GM23338 (cell line): ENCODE results near the gene PCGF3.

Source experiments
- CREB1 ChIP-seq: fragments of 250-450 bp; sonication (Bioruptor Pico); IDR thresholded peaks from 2 replicates; pipeline ENCODE4 v1.5.0; 2020; ENCODE audit warnings: low read depth, mild to moderate bottlenecking, moderate library complexity
- CTCF ChIP-seq, 2 experiments: fragments of 200-600 bp in 1 of 2; sonication (generic) in 1 of 2; conservative IDR thresholded peaks; 2 replicates each; pipeline versions ENCODE4 v1.5.1 to v1.6.1; 2016 to 2017; ENCODE audit warnings: antibody characterized with exemption in 2 of 2, low read depth in 2 of 2, mild to moderate bottlenecking in 2 of 2, moderate library complexity in 1 of 2
- EZH2 ChIP-seq: fragments of 200-600 bp; sonication (generic); IDR thresholded peaks from one replicate; pipeline ENCODE4 v1.8.0; 2017; ENCODE audit warnings: antibody characterized with exemption, mild to moderate bottlenecking, low read depth; ENCODE audit not compliant: unreplicated experiment
- EZH2phosphoT487 ChIP-seq: fragments of 200-600 bp; sonication (generic); IDR thresholded peaks from one replicate; pipeline ENCODE4 v1.8.1; 2018; ENCODE audit warnings: antibody characterized with exemption; ENCODE audit not compliant: unreplicated experiment
- JUNB ChIP-seq: IDR thresholded peaks from one replicate; pipeline ENCODE4 v1.6.1; 2016; ENCODE audit warnings: antibody characterized with exemption; ENCODE audit not compliant: unreplicated experiment
- NANOG ChIP-seq: IDR thresholded peaks from 2 replicates; pipeline ENCODE4 v1.6.1; 2016; ENCODE audit warnings: antibody characterized with exemption, borderline replicate concordance
- POLR2AphosphoS5 ChIP-seq: IDR thresholded peaks from 2 replicates; pipeline ENCODE4 v1.6.1; 2016; ENCODE audit warnings: antibody characterized with exemption, low read depth
- REST ChIP-seq: IDR thresholded peaks from one replicate; pipeline ENCODE4 v1.6.1; 2018; ENCODE audit warnings: antibody characterized with exemption; ENCODE audit not compliant: unreplicated experiment
- ZNF114 ChIP-seq: fragments of 250-450 bp; sonication (Bioruptor Pico); IDR thresholded peaks from 2 replicates; pipeline ENCODE4 v1.5.0; 2020; ENCODE audit warnings: mild to moderate bottlenecking, moderate library complexity
- ZNF331 ChIP-seq: fragments of 250-450 bp; sonication (Bioruptor Pico); IDR thresholded peaks from 2 replicates; pipeline ENCODE4 v1.5.0; 2020; ENCODE audit warnings: low read depth, mild to moderate bottlenecking, moderate library complexity
- ZNF462 ChIP-seq: fragments of 250-450 bp; sonication (Bioruptor Pico); IDR thresholded peaks from 2 replicates; pipeline ENCODE4 v1.5.0; 2020; ENCODE audit warnings: mild to moderate bottlenecking, moderate library complexity

- TF ChIP-seq EZH2phosphoT487 (no peak), CTCF (conservative IDR thresholded peaks at IDR 0.05; ENCODE audit: low read depth in 2 of 2) (no peak), POLR2AphosphoS5 (no peak), ZNF462 (CRISPR knock-in tag) (no peak), CREB1 (CRISPR knock-in tag) (no peak), REST (no peak), JUNB (no peak), ZNF331 (CRISPR knock-in tag) (no peak), EZH2 (no peak), ZNF114 (CRISPR knock-in tag) (no peak), NANOG (no peak)
Observed at GRCh38 chr4:743463-744211, 38.0 kb downstream of the PCGF3 start.
